Measurements from ENCODE around the gene ICAM5. TPM values are rescaled to one million over a fixed set of nuclear protein-coding genes. Genes with fewer than 3 reads are reported as not detected.

The ICAM5 gene
- total and polyA plus RNA-seq, 9 of the 15 experiments (the other 6 are each of a cell fraction or from before 2014, with no cell fraction given), result 0.10 to 114 (median 13.7) TPM

GRCh38 chr19:10299545-10300458 lies 10.1 kb downstream of the ICAM5 start (continued):
- no peak for TF ChIP-seq GTF3C2 (IDR thresholded peaks at IDR 0.05; ENCODE audit: borderline replicate concordance, extremely low read depth, insufficient read length)
- TF ChIP-seq ZNF639 (CRISPR knock-in tag; conservative IDR thresholded peaks at IDR 0.05 in 1 of 2, IDR thresholded peaks at IDR 0.05 in 1 of 2), result peak in 1 of 2 experiments; percentile 57; a peak in 2 of 4 replicates
- TF ChIP-seq ZNF655 (CRISPR knock-in tag; IDR thresholded peaks at IDR 0.05), result no peak
- no peak for TF ChIP-seq AFF4 (CRISPR knock-in tag; IDR thresholded peaks at IDR 0.05)
- TF ChIP-seq FOS (IDR thresholded peaks at IDR 0.05; ENCODE audit: extremely low read depth, insufficient read length), result no peak
- TF ChIP-seq SRSF9 (IDR thresholded peaks at IDR 0.05; ENCODE audit: borderline replicate concordance, low read depth, low read length), result no peak
- TF ChIP-seq ETV5 (CRISPR knock-in tag; IDR thresholded peaks at IDR 0.05; ENCODE audit: low read depth), result peak; percentile 73; the same call in 1 of the 2 replicates
- peak; percentile 66; the same call in 1 of the 2 replicates for TF ChIP-seq NFRKB (IDR thresholded peaks at IDR 0.05; ENCODE audit: low read depth)
- TF ChIP-seq RCOR1 (IDR thresholded peaks at IDR 0.05; ENCODE audit: borderline replicate concordance in 1 of 2, low read depth in 2 of 2, low read length in 2 of 2), result peak; percentile 45 to 67; a peak in 3 of 4 replicates
- no peak for TF ChIP-seq TAF9B (IDR thresholded peaks at IDR 0.05; ENCODE audit: partially characterized antibody)
- TF ChIP-seq ZNF124 (CRISPR knock-in tag; IDR thresholded peaks at IDR 0.05), result no peak
- no peak for TF ChIP-seq RBM34 (IDR thresholded peaks at IDR 0.05; ENCODE audit: borderline replicate concordance, insufficient read depth, low read length)
- TF ChIP-seq ETS1 (conservative IDR thresholded peaks at IDR 0.05; ENCODE audit: control insufficient read depth, low read depth, low read length), result no peak
- TF ChIP-seq DDX20 (tag; IDR thresholded peaks at IDR 0.05; ENCODE audit: low read depth), result no peak

Measured in K562 (cell line).